Activated T-helper 1 cell treated with anti-CD3 and anti-CD28 coated beads, Interleukin-12 subunit alpha, Interleukin-12 subunit beta, Interleukin-2, Interleukin-4 antibody, amounts not matched to agents 30 ng/mL and 10 ng/mL and 1 ng/mL, durations not matched to agents 14 hours and 24 hours and 36 hours (primary cell): ENCODE data around the gene UCP2. TPM values are rescaled to one million over a fixed set of nuclear protein-coding genes. Genes with fewer than 3 reads are reported as not detected.

Experiments used
- DNase-seq: peaks from one replicate; pipeline ENCODE4 v3.0.0; 2021; ENCODE audit warnings: low spot score
- H3K27ac Mint-ChIP-seq: one replicate; pipeline ENCODE4 v1.8.0; 2021; ENCODE audit warnings: mild to moderate bottlenecking, mixed read lengths
- H3K27me3 Mint-ChIP-seq: one replicate; pipeline ENCODE4 v1.8.0; 2022; ENCODE audit warnings: mild to moderate bottlenecking, moderate library complexity, mixed read lengths; ENCODE audit not compliant: insufficient read depth
- H3K36me3 Mint-ChIP-seq: one replicate; pipeline ENCODE4 v1.8.0; 2021; ENCODE audit warnings: low read depth, mixed read lengths
- H3K4me1 Mint-ChIP-seq: one replicate; pipeline ENCODE4 v1.8.0; 2021; ENCODE audit warnings: low read depth, mixed read lengths
- H3K4me3 Mint-ChIP-seq: one replicate; pipeline ENCODE4 v1.8.0; 2021; ENCODE audit warnings: mild to moderate bottlenecking, moderate library complexity, mixed read lengths
- H3K9me3 Mint-ChIP-seq: one replicate; pipeline ENCODE4 v1.8.0; 2021; ENCODE audit warnings: mixed read lengths
- intact Hi-C: fragments of 100-400 bp; cut with micrococcal nuclease; formaldehyde crosslinking; loops from one replicate; pipeline ENCODE4 v1.15.1; 2024
- total RNA-seq: library from RNA; stranded (reverse); gene quantifications from 2 replicates; pipeline ENCODE4 v1.2.3, GENCODE V29; 2022

Gene UCP2
- total RNA-seq, 1 donor from 2014 or later, result 821 TPM

- H3K36me3 Mint-ChIP-seq, result peaks cover 20% of the 10 kb centered on the region
- H3K4me3 Mint-ChIP-seq, result no peak overlapping the region
- peaks cover 70% of the 10 kb centered on the region for H3K4me1 Mint-ChIP-seq
- H3K27me3 Mint-ChIP-seq, result no peaks in the 10 kb centered on the region
- peak overlapping the region; percentile 64 for H3K27ac Mint-ChIP-seq
- no peaks in the 10 kb centered on the region for H3K9me3 Mint-ChIP-seq
- intact Hi-C loops, result no loop called here
- DNase-seq, result no peak
Observed at GRCh38 chr11:73969991-73970800, 12.4 kb downstream of the UCP2 start.

- Mint-ChIP-seq H3K27ac (no peak overlapping the region), H3K27me3 (no peaks in the 10 kb centered on the region), H3K4me3 (no peak overlapping the region), H3K4me1 (peaks cover 70% of the 10 kb centered on the region), H3K9me3 (no peaks in the 10 kb centered on the region), H3K36me3 (peaks cover 8% of the 10 kb centered on the region)
- intact Hi-C loops, result no loop called here
- DNase-seq, result no peak
Observed at GRCh38 chr11:73969091-73969490, 13.6 kb downstream of the UCP2 start.

- DNase-seq, result no peak
- Mint-ChIP-seq H3K36me3 (peaks cover 4% of the 10 kb centered on the region), H3K9me3 (no peaks in the 10 kb centered on the region), H3K4me1 (peaks cover 68% of the 10 kb centered on the region), H3K27me3 (no peaks in the 10 kb centered on the region), H3K4me3 (no peak overlapping the region), H3K27ac (no peak overlapping the region)
- intact Hi-C loops, result no loop called here
Observed at GRCh38 chr11:73968356-73968966, 14.2 kb downstream of the UCP2 start.

GRCh38 chr11:73965764-73966121 lies 16.9 kb downstream of the UCP2 start:
- H3K4me3 Mint-ChIP-seq, result no peak overlapping the region
- no peak for DNase-seq
- H3K9me3 Mint-ChIP-seq, result no peaks in the 10 kb centered on the region
- H3K27me3 Mint-ChIP-seq, result no peaks in the 10 kb centered on the region
- intact Hi-C loops, result no loop called here
- H3K4me1 Mint-ChIP-seq, result peaks cover 43% of the 10 kb centered on the region
- H3K27ac Mint-ChIP-seq, result no peak overlapping the region
- peaks cover 1% of the 10 kb centered on the region for H3K36me3 Mint-ChIP-seq

GRCh38 chr11:73965076-73965763 lies 17.4 kb downstream of the UCP2 start:
- DNase-seq, result no peak
- intact Hi-C loops, result no loop called here
- Mint-ChIP-seq H3K4me3 (no peak overlapping the region), H3K4me1 (peaks cover 42% of the 10 kb centered on the region), H3K27ac (no peak overlapping the region), H3K36me3 (peaks cover 1% of the 10 kb centered on the region), H3K9me3 (no peaks in the 10 kb centered on the region), H3K27me3 (peaks cover 2% of the 10 kb centered on the region)

- Mint-ChIP-seq H3K36me3 (peaks cover 1% of the 10 kb centered on the region), H3K9me3 (no peaks in the 10 kb centered on the region), H3K27ac (peak overlapping the region; percentile 78), H3K4me1 (peaks cover 28% of the 10 kb centered on the region), H3K4me3 (no peak overlapping the region), H3K27me3 (peaks cover 2% of the 10 kb centered on the region)
- no peak for DNase-seq
- intact Hi-C loops, result loop anchor here (1.0 kb wide), 7 partner anchors 16 to 485 kb away; no protein-coding TSS in a partner anchor
Observed at GRCh38 chr11:73963861-73964260, 18.8 kb downstream of the UCP2 start.

GRCh38 chr11:73962101-73962705 lies 20.4 kb downstream of the UCP2 start:
- H3K4me1 Mint-ChIP-seq, result peaks cover 23% of the 10 kb centered on the region
- H3K27ac Mint-ChIP-seq, result no peak overlapping the region
- no peaks in the 10 kb centered on the region for H3K36me3 Mint-ChIP-seq
- DNase-seq, result no peak
- H3K27me3 Mint-ChIP-seq, result peaks cover 2% of the 10 kb centered on the region
- H3K9me3 Mint-ChIP-seq, result no peaks in the 10 kb centered on the region
- no peak overlapping the region for H3K4me3 Mint-ChIP-seq
- intact Hi-C loops, result no loop called here

GRCh38 chr11:73961321-73961720 lies 21.3 kb downstream of the UCP2 start:
- DNase-seq, result no peak
- peaks cover 2% of the 10 kb centered on the region for H3K27me3 Mint-ChIP-seq
- H3K27ac Mint-ChIP-seq, result no peak overlapping the region
- H3K4me1 Mint-ChIP-seq, result peaks cover 23% of the 10 kb centered on the region
- intact Hi-C loops, result no loop called here
- no peaks in the 10 kb centered on the region for H3K9me3 Mint-ChIP-seq
- H3K4me3 Mint-ChIP-seq, result no peak overlapping the region
- no peaks in the 10 kb centered on the region for H3K36me3 Mint-ChIP-seq

- H3K4me3 Mint-ChIP-seq, result no peak overlapping the region
- no peaks in the 10 kb centered on the region for H3K36me3 Mint-ChIP-seq
- intact Hi-C loops, result no loop called here
- H3K4me1 Mint-ChIP-seq, result no peaks in the 10 kb centered on the region
- no peak for DNase-seq
- H3K9me3 Mint-ChIP-seq, result no peaks in the 10 kb centered on the region
- H3K27ac Mint-ChIP-seq, result no peak overlapping the region
- peaks cover 2% of the 10 kb centered on the region for H3K27me3 Mint-ChIP-seq
Observed at GRCh38 chr11:73958521-73959141, 24.0 kb downstream of the UCP2 start.

- Mint-ChIP-seq H3K9me3 (no peaks in the 10 kb centered on the region), H3K27me3 (peaks cover 2% of the 10 kb centered on the region), H3K36me3 (no peaks in the 10 kb centered on the region), H3K4me3 (no peak overlapping the region), H3K27ac (no peak overlapping the region), H3K4me1 (no peaks in the 10 kb centered on the region)
- no peak for DNase-seq
- intact Hi-C loops, result no loop called here
Observed at GRCh38 chr11:73957654-73958361, 24.8 kb downstream of the UCP2 start.

GRCh38 chr11:73956876-73957653 lies 25.6 kb downstream of the UCP2 start:
- DNase-seq, result no peak
- Mint-ChIP-seq H3K27ac (no peak overlapping the region), H3K4me1 (no peaks in the 10 kb centered on the region), H3K4me3 (no peak overlapping the region), H3K36me3 (no peaks in the 10 kb centered on the region), H3K27me3 (peaks cover 2% of the 10 kb centered on the region), H3K9me3 (no peaks in the 10 kb centered on the region)
- intact Hi-C loops, result no loop called here

- no peaks in the 10 kb centered on the region for H3K36me3 Mint-ChIP-seq
- intact Hi-C loops, result no loop called here
- no peak overlapping the region for H3K4me3 Mint-ChIP-seq
- no peaks in the 10 kb centered on the region for H3K9me3 Mint-ChIP-seq
- no peak overlapping the region for H3K27ac Mint-ChIP-seq
- H3K4me1 Mint-ChIP-seq, result no peaks in the 10 kb centered on the region
- no peaks in the 10 kb centered on the region for H3K27me3 Mint-ChIP-seq
- DNase-seq, result no peak
Observed at GRCh38 chr11:73951797-73952196, 30.8 kb downstream of the UCP2 start.
